ENCODE measurements around the gene SLC39A11. TPM values are rescaled to one million over a fixed set of nuclear protein-coding genes. Genes with fewer than 3 reads are reported as not detected.

Gene SLC39A11
- total RNA-seq, 2 donors from 2014 or later: 27.8 to 39.6 TPM

GRCh38 chr17:72947475-72947874, 145.0 kb downstream of the SLC39A11 start:
- Histone ChIP-seq H3K36me3 (replicated peaks in 1 of 2; ENCODE audit: insufficient read depth in 1 of 2, low read depth in 2 of 2) (no peaks in the 10 kb centered on the region), H3K9me3 (no peaks in the 10 kb centered on the region), H3K4me1 (no peaks in the 10 kb centered on the region), H3K27ac (no peak overlapping the region), H3K4me3 (no peak overlapping the region), H3K27me3 (no peaks in the 10 kb centered on the region)
- no peak for DNase-seq
- WGBS, 2 donors: 94 to 96% methylated on average over 9 to 10 of the region's 10 CpGs
- TF ChIP-seq POLR2A (IDR thresholded peaks at IDR 0.05): no peak
- no peak for TF ChIP-seq CTCF (IDR thresholded peaks at IDR 0.05)
- intact Hi-C loops (cut with DNase I): no loop called here
- no peak for ATAC-seq

GRCh38 chr17:72946696-72947095, 145.8 kb downstream of the SLC39A11 start:
- WGBS, 2 donors: 68 to 78% methylated on average over 5 of the region's 5 CpGs
- Histone ChIP-seq H3K9me3 (no peaks in the 10 kb centered on the region), H3K27me3 (no peaks in the 10 kb centered on the region), H3K27ac (no peak overlapping the region), H3K36me3 (replicated peaks in 1 of 2; ENCODE audit: insufficient read depth in 1 of 2, low read depth in 2 of 2) (no peaks in the 10 kb centered on the region), H3K4me3 (no peak overlapping the region), H3K4me1 (no peaks in the 10 kb centered on the region)
- DNase-seq (no peak), ATAC-seq (no peak)
- intact Hi-C loops (cut with DNase I): no loop called here
- TF ChIP-seq CTCF (IDR thresholded peaks at IDR 0.05) (no peak), POLR2A (IDR thresholded peaks at IDR 0.05) (no peak)

- Histone ChIP-seq H3K4me3 (no peak overlapping the region), H3K9me3 (no peaks in the 10 kb centered on the region), H3K4me1 (no peaks in the 10 kb centered on the region), H3K27ac (no peak overlapping the region), H3K36me3 (replicated peaks in 1 of 2; ENCODE audit: insufficient read depth in 1 of 2, low read depth in 2 of 2) (no peaks in the 10 kb centered on the region), H3K27me3 (no peaks in the 10 kb centered on the region)
- no peak for TF ChIP-seq POLR2A (IDR thresholded peaks at IDR 0.05)
- TF ChIP-seq CTCF (IDR thresholded peaks at IDR 0.05): no peak
- DNase-seq (no peak), ATAC-seq (no peak)
- 84 to 90% methylated on average over 3 of the region's 3 CpGs for WGBS, 2 donors
- intact Hi-C loops (cut with DNase I): no loop called here
Measured at GRCh38 chr17:72946156-72946555, 146.3 kb downstream of the SLC39A11 start.

GRCh38 chr17:72945473-72945872, 147.0 kb downstream of the SLC39A11 start:
- no peaks in the 10 kb centered on the region for H3K27me3 ChIP-seq
- TF ChIP-seq POLR2A (IDR thresholded peaks at IDR 0.05): no peak
- ATAC-seq (no peak), DNase-seq (peak in 3 of 4 donors; percentile 16 to 38 (median 17))
- H3K4me1 ChIP-seq: no peaks in the 10 kb centered on the region
- H3K36me3 ChIP-seq (replicated peaks in 1 of 2; ENCODE audit: insufficient read depth in 1 of 2, low read depth in 2 of 2): no peaks in the 10 kb centered on the region
- intact Hi-C loops (cut with DNase I): no loop called here
- no peak overlapping the region for H3K27ac ChIP-seq
- 77 to 82% methylated on average over 6 of the region's 6 CpGs for WGBS, 2 donors
- no peaks in the 10 kb centered on the region for H3K9me3 ChIP-seq
- H3K4me3 ChIP-seq: no peak overlapping the region

GRCh38 chr17:72943826-72944689, 148.4 kb downstream of the SLC39A11 start:
- Histone ChIP-seq H3K4me3 (no peak overlapping the region), H3K36me3 (replicated peaks in 1 of 2; ENCODE audit: insufficient read depth in 1 of 2, low read depth in 2 of 2) (no peaks in the 10 kb centered on the region), H3K27ac (no peak overlapping the region), H3K4me1 (no peaks in the 10 kb centered on the region), H3K27me3 (no peaks in the 10 kb centered on the region), H3K9me3 (no peaks in the 10 kb centered on the region)
- intact Hi-C loops (cut with DNase I): no loop called here
- DNase-seq: no peak
- WGBS, 2 donors: 91 to 93% methylated on average over 4 of the region's 4 CpGs
- TF ChIP-seq POLR2A (IDR thresholded peaks at IDR 0.05) (no peak), CTCF (IDR thresholded peaks at IDR 0.05) (no peak)
- ATAC-seq: no peak

Measured in body of pancreas (tissue), 4 donors.